Astrocyte (in vitro differentiated cells and primary cell): Measurements from ENCODE around the gene PCYOX1L.

ENCODE experiments used
- EZH2 ChIP-seq: IDR thresholded peaks from 2 replicates; pipeline ENCODE4 v1.6.1; 2012; ENCODE audit warnings: mild to moderate bottlenecking, low read length, inconsistent platforms; ENCODE audit not compliant: insufficient read depth
- TF ChIP-seq, protein P1 (sequence below): IDR thresholded peaks from 2 replicates; pipeline ENCODE4 v1.5.1; 2011; ENCODE audit warnings: low read depth, mild to moderate bottlenecking, inconsistent platforms, low read length, moderate library complexity; ENCODE audit not compliant: insufficient read depth

DNA sequence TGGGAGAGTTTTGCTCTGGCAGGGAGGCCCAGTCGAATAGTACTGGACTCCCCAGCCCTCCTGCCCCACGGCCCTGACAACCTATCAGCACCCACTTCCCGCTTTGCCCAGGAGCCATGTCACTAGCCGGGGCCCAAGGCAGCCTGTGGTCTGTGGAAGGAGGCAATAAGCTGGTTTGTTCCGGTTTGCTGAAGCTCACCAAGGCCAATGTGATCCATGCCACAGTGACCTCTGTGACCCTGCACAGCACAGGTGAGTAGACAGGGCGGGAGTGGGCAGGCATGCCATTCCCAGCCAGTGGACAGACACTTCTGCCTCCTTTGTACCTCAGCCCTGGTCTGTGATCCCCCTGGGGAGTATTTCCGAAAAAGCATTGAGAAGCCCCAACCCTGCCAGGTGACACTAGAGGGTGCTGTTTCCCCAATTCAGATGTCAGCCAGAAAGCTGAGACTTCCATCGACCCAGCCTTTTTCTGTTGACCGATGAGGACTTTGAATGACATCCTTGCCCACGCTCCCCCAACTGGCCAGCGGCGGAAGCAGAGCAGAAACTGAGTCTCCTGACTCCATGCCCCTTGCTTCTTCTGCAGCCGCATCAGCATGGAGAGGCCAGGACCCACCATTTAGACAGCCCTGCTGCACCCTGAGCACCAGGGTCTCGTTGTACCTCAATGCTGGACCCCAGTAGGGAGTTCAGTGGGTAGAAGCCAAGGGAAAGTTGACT lies 9.6 kb downstream of the PCYOX1L start:
- TF ChIP-seq, protein P1, sequence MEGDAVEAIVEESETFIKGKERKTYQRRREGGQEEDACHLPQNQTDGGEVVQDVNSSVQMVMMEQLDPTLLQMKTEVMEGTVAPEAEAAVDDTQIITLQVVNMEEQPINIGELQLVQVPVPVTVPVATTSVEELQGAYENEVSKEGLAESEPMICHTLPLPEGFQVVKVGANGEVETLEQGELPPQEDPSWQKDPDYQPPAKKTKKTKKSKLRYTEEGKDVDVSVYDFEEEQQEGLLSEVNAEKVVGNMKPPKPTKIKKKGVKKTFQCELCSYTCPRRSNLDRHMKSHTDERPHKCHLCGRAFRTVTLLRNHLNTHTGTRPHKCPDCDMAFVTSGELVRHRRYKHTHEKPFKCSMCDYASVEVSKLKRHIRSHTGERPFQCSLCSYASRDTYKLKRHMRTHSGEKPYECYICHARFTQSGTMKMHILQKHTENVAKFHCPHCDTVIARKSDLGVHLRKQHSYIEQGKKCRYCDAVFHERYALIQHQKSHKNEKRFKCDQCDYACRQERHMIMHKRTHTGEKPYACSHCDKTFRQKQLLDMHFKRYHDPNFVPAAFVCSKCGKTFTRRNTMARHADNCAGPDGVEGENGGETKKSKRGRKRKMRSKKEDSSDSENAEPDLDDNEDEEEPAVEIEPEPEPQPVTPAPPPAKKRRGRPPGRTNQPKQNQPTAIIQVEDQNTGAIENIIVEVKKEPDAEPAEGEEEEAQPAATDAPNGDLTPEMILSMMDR, result peak; percentile 94
- no peak for TF ChIP-seq EZH2
